Fibroblast of mammary gland (primary cell): Measurements from ENCODE around the gene ZNF169.
"Not testable (repeated sequence)": the region's sequence is repeated elsewhere in the genome, so short reads cannot be mapped to it uniquely, and the experiment has no call there.

Experiments
- DNase-seq: peaks from one replicate; pipeline ENCODE4 v3.0.0-alpha.2; 2010; ENCODE audit warnings: low read depth
- H3K4me3 ChIP-seq: 2 replicates; pipeline ENCODE4 v1.5.1; 2011; ENCODE audit warnings: low read depth, mild to moderate bottlenecking, low read length, moderate library complexity; ENCODE audit not compliant: control insufficient read depth
- CTCF ChIP-seq: conservative IDR thresholded peaks from 2 replicates; pipeline ENCODE4 v1.5.1; 2011; ENCODE audit warnings: low read depth, low read length, inconsistent platforms; ENCODE audit not compliant: control insufficient read depth, insufficient read depth

Gene ZNF169

GRCh38 chr9:94270009-94270408 lies 10.9 kb downstream of the ZNF169 start:
- no peak for DNase-seq

GRCh38 chr9:94277029-94277428 lies 17.9 kb downstream of the ZNF169 start:
- H3K4me3 ChIP-seq, DNase-seq: not testable (repeated sequence)

More at GRCh38 chr9:94270009-94270408, 10.9 kb downstream of the ZNF169 start:
- no peak for TF ChIP-seq CTCF
- H3K4me3 ChIP-seq: no peak overlapping the region

GRCh38 chr9:94277885-94278536 lies 18.9 kb downstream of the ZNF169 start:
- H3K4me3 ChIP-seq: no peak overlapping the region
- TF ChIP-seq CTCF: no peak
- no peak for DNase-seq

- no peak overlapping the region for H3K4me3 ChIP-seq
- no peak for DNase-seq
- no peak for TF ChIP-seq CTCF
Observed at GRCh38 chr9:94280409-94280989, 21.4 kb downstream of the ZNF169 start.

GRCh38 chr9:94281101-94281500 lies 22.0 kb downstream of the ZNF169 start:
- no peak for DNase-seq
- TF ChIP-seq CTCF: no peak
- no peak overlapping the region for H3K4me3 ChIP-seq

- no peak overlapping the region for H3K4me3 ChIP-seq
- no peak for TF ChIP-seq CTCF
Observed at GRCh38 chr9:94286116-94286515, 27.0 kb downstream of the ZNF169 start.

GRCh38 chr9:94287877-94288513 lies 28.9 kb downstream of the ZNF169 start:
- DNase-seq: no peak
- TF ChIP-seq CTCF: no peak
- no peak overlapping the region for H3K4me3 ChIP-seq

More at GRCh38 chr9:94286116-94286515, 27.0 kb downstream of the ZNF169 start:
- DNase-seq: no peak
